Esophagus squamous epithelium (tissue), 4 donors: ENCODE measurements around the gene CSGALNACT2.

Source experiments
- CTCF ChIP-seq, 6 experiments: fragments of 450-650 bp in 4 of 6; fragments of 200-600 bp in 2 of 6; sonication (generic) in 2 of 6; IDR thresholded peaks; one replicate each; pipeline ENCODE4 v1.5.1; 2016 to 2019; ENCODE audit warnings: antibody characterized with exemption in 6 of 6, mild to moderate bottlenecking in 4 of 6, moderate library complexity in 4 of 6
- POLR2A ChIP-seq, 4 donors: fragments of 450-650 bp; IDR thresholded peaks; one replicate each; pipeline ENCODE4 v1.6.1; 2017; ENCODE audit warnings: antibody characterized with exemption in 4 of 4, mild to moderate bottlenecking in 4 of 4, moderate library complexity in 3 of 4

- TF ChIP-seq POLR2A (IDR thresholded peaks at IDR 0.05) (no peak), CTCF (IDR thresholded peaks at IDR 0.05) (no peak)
Measured at GRCh38 chr10:43234471-43235041, 96.3 kb downstream of the CSGALNACT2 start.
